Activated CD4-positive, alpha-beta T cell treated with anti-CD3 and anti-CD28 coated beads, Interleukin-2, amount 50 U/mL, for 24 hours (primary cell): ENCODE data around the gene CGN.

Experiments used
- DNase-seq, 2 donors: peaks; one replicate each; pipeline ENCODE4 v3.0.0-alpha.2; 2020; ENCODE audit warnings: low read depth in 1 of 2, low spot score in 1 of 2

Gene CGN

GRCh38 chr1:151585622-151586021 lies 74.4 kb downstream of the CGN start:
- no peak for DNase-seq
